ENCODE data around the gene GPRASP1.
"Not testable (repeated sequence)": the region's sequence is repeated elsewhere in the genome, so short reads cannot be mapped to it uniquely, and the experiment has no call there.

Gene GPRASP1

GRCh38 chrX:102651242-102652011 lies at the start of gene GPRASP1:
TSS of gene GPRASP1 (plus strand) at chrX:102651483. CDS start at chrX:102653914, 2,431 bp downstream.
- peak; percentile 50 for DNase-seq

- no peak for DNase-seq
Observed at GRCh38 chrX:102604327-102604726, 47.0 kb upstream of the GPRASP1 start.

GRCh38 chrX:102606115-102606514 lies 45.2 kb upstream of the GPRASP1 start:
- no peak for DNase-seq

- DNase-seq: no peak
Observed at GRCh38 chrX:102610905-102611304, 40.4 kb upstream of the GPRASP1 start.

DNA sequence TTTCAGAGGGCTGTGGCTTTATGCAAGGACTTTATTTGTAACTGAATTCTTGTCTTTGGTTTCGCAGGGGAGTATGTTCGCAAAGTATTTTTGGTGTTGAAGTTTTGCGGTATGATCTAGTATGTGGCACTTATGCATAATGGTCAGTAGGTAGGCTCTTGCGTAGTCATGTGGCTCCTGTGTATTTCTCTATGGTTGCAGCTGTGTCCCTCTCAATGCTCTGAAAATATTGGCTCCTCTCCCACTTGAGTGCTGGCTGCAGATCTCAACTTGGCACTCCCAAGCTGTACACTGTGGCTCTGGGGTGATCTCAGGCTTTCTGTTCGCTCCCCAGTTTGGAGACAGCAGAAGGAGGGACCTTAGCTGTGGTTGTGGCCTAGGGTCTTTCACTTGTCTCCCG lies 27.2 kb upstream of the GPRASP1 start:
- DNase-seq: no peak

DNA sequence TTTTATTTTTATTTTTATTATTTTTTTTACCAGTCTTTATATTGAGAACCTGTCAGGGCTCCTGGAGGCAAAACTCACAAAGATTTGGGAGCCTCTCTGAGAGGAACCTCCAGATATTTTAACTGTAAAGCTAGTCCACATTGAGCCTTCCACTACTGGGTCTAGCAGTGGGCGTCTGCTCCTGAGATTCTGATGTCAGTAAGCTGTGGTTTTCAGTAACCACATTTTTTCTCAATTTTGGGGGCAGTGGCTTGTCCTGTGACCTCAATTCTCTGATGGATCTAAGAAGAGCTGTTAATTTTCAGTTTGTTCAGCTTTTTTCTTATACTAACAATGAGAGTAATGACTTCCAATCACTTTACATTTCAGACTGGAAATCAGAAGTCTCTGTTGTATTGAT lies 23.6 kb upstream of the GPRASP1 start:
- DNase-seq: no peak

GRCh38 chrX:102637561-102637960 lies 13.7 kb upstream of the GPRASP1 start:
- DNase-seq: no peak

DNA sequence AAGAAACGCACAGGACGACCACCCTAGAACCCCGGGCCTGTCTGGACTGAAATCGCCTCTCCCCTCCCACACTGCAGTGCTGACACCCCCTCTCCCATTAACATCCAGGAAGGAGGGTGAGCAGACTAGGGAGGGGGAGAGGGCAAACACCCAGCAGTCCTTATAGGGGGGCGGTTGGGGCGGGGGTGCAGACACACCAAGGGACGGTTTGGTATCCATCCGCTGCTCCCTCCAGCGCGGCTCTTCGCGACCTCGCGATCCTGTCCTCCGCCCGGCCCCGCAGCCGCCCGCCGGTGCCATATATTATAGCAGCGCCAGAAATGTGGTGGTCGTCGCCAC lies 411 bp upstream of the GPRASP1 start:
- DNase-seq: no peak

DNA sequence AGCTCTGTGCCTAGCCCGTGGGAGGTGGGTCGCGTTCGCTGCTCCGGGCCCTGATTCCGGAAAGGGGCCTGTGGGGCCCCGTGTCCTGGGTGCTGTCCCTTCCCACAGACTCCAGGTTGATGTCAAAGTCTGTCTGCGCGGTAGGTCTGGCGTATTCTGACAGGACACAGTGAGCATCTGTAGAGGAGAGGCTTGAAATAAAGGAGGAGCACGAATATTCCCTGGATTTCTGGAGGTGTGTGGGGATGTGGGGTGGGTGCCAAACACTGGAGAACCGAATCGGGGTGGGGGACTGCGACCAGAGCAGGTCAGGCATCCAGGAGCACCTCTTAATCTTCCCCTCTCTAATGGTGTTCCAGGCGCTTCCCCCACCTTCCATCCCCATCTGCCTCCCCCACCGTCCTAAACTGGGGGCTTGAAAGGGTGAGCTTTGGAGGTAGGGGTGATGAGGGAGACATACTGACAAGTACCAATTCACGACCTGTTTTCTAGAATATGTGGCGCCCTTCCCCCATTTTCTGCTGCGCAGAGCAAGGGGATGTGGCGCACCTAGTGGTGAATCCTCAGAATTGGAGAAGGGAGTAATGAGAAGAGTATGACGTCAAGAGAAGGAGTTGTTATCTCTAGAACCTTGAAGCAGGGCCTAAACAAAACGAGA lies 877 bp downstream of the GPRASP1 start:
- peak; percentile 60 for DNase-seq

- DNase-seq: no peak
Observed at GRCh38 chrX:102654696-102655095, 3.4 kb downstream of the GPRASP1 start.

GRCh38 chrX:102658556-102658955 lies 7.3 kb downstream of the GPRASP1 start:
- no peak for DNase-seq

GRCh38 chrX:102659790-102660757 lies 8.8 kb downstream of the GPRASP1 start:
- peak; percentile 79 for DNase-seq

GRCh38 chrX:102663820-102664219 lies 12.5 kb downstream of the GPRASP1 start:
- not testable (repeated sequence) for DNase-seq

DNA sequence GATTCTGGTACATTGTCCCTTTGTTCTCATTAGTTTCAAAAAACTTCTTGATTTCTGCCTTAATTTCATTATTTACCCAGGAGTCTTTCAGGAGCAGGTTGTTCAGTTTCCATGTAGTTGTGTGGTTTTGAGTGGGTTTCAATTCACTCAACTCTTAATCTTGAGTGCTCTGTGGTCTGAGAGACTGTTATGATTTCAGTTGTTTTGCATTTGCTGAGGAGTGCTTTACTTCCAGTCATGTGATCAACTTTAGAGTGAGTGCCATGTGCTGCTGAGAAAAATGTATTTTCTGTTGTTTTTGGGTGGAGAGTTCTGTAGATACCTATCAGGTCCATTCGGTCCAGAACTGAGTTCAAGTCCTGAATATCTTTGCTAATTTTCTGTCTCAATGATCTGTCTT lies 15.8 kb downstream of the GPRASP1 start:
- not testable (repeated sequence) for DNase-seq

DNA sequence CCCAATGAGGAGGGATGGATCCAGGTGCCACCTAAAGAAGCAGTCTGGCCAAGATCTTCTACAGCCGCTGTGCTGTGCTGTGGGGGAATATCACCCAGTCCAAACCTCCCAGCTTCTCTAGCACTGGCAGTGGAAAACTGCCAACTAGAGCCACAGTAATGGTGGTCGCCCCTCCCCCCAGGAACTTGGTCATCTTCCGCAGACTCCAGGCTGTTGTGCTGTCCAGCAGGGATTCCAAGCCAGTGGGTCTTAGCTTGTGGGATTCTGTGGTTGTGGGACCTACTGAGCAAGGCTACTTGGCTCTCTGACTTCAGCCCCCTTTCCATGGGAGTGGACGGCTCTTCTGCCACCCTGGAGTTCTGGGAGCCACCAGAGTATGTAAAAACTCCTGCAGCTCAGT lies 18.2 kb downstream of the GPRASP1 start:
- DNase-seq: no peak

- DNase-seq: no peak
Observed at GRCh38 chrX:102672856-102673255, 21.6 kb downstream of the GPRASP1 start.

GRCh38 chrX:102677479-102677878 lies 26.2 kb downstream of the GPRASP1 start:
- DNase-seq: not testable (repeated sequence)

- no peak for DNase-seq
Observed at GRCh38 chrX:102684772-102685520, 33.7 kb downstream of the GPRASP1 start.

DNA sequence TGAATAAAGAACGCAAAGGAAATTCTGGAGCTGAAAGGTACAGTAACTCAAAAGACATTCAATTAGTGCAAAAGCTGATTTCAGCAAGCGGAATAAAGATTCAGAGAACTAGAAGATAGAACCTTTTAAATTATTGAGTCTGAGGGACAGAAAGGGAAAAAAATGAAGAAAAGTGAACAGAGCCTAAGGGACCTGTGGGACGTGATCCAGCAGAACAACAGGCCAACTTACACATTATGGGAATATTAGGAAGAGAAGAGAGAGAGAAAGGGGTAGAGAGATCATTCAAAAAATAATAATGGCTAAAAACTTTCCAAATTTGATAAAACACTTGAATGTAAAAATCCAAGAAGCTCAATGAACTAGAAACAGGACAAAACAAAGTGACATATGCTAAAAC lies 43.5 kb downstream of the GPRASP1 start:
- DNase-seq: no peak

DNA sequence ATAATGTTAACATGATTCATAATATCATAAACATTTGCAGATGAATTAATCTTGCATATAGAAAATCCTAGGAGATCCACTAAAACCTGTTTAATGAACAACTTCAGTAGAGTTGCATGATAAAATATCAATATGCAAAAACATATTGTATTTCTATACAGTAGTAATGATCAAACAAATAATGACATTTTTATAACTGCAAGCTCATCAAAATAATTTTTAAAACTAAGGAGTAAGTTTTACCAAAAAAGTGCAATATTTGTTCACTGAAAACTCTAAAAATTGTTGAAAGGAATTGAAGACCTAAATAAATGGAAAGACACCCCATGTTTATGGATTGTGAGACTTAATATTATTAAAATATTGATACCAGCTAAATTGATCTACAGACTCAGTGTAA lies 45.0 kb downstream of the GPRASP1 start:
- DNase-seq: no peak

DNA sequence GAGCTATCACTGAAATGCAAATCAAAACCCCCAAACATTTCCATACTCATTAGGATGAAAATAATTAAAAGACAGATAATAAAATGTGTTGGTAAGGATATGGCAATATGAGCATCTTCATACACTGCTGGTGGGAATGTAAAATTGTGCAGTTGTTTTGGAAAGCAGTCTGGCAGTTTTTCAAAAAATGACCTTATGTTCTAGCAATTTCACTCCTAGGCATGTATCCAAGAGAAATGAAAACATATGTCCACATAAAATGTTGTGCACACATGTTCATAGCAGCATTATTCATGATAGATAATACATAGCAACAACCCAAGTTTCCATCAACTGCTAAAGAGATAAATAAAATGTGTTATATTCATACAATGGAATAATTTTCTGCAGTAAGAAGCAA lies 46.2 kb downstream of the GPRASP1 start:
- DNase-seq: no peak
